Astrocyte (in vitro differentiated cells and primary cell): ENCODE results near the gene KDM2B.

ENCODE experiments used
- EZH2 ChIP-seq: IDR thresholded peaks from 2 replicates; pipeline ENCODE4 v1.6.1; 2012; ENCODE audit warnings: mild to moderate bottlenecking, low read length, inconsistent platforms; ENCODE audit not compliant: insufficient read depth
- TF ChIP-seq, protein P1 (sequence below): IDR thresholded peaks from 2 replicates; pipeline ENCODE4 v1.5.1; 2011; ENCODE audit warnings: low read depth, mild to moderate bottlenecking, inconsistent platforms, low read length, moderate library complexity; ENCODE audit not compliant: insufficient read depth

- TF ChIP-seq, protein P1, sequence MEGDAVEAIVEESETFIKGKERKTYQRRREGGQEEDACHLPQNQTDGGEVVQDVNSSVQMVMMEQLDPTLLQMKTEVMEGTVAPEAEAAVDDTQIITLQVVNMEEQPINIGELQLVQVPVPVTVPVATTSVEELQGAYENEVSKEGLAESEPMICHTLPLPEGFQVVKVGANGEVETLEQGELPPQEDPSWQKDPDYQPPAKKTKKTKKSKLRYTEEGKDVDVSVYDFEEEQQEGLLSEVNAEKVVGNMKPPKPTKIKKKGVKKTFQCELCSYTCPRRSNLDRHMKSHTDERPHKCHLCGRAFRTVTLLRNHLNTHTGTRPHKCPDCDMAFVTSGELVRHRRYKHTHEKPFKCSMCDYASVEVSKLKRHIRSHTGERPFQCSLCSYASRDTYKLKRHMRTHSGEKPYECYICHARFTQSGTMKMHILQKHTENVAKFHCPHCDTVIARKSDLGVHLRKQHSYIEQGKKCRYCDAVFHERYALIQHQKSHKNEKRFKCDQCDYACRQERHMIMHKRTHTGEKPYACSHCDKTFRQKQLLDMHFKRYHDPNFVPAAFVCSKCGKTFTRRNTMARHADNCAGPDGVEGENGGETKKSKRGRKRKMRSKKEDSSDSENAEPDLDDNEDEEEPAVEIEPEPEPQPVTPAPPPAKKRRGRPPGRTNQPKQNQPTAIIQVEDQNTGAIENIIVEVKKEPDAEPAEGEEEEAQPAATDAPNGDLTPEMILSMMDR = no peak
- TF ChIP-seq EZH2 = no peak
These were observed 90.2 kb downstream of the KDM2B start for GRCh38 chr12:121490401-121491281.
